Gastrocnemius medialis (tissue), 4 donors: ENCODE measurements around the gene FCER2. TPM values are rescaled to one million over a fixed set of nuclear protein-coding genes. Genes with fewer than 3 reads are reported as not detected.
A peak's percentile ranks its signal among the peaks of the same experiment; 100 is the strongest.

Experiments used
- ATAC-seq, 2 donors: fragments of 150-250 bp; one replicate each; pipeline ENCODE4 v1.9.1; 2016
- DNase-seq, 2 donors: peaks; one replicate each; pipeline ENCODE4 v3.0.0-alpha.2; 2019
- H3K27ac ChIP-seq, 4 donors: fragments of 200-600 bp; sonication (generic); 1 replicate in 1 of 4; 2 replicates in 3 of 4; pipeline ENCODE4 v1.5.1; 2016 to 2018; ENCODE audit warnings: mild to moderate bottlenecking in 2 of 4, moderate library complexity in 1 of 4
- H3K27me3 ChIP-seq, 3 donors: fragments of 200-600 bp; sonication (generic) in 2 of 3; 1 replicate in 1 of 3; 2 replicates in 2 of 3; pipeline versions ENCODE4 v1.5.1 to v1.6.0; 2016 to 2019; ENCODE audit warnings: mild to moderate bottlenecking in 1 of 3, moderate library complexity in 1 of 3
- H3K36me3 ChIP-seq, 2 donors: fragments of 200-600 bp; sonication (generic) in 1 of 2; one replicate each; pipeline ENCODE4 v1.5.1; 2017 to 2018
- H3K4me1 ChIP-seq, 2 donors: fragments of 200-600 bp; sonication (generic) in 1 of 2; one replicate each; pipeline ENCODE4 v1.5.1; 2016 to 2017; ENCODE audit warnings: mild to moderate bottlenecking in 2 of 2
- H3K4me3 ChIP-seq, 4 donors: fragments of 200-600 bp; sonication (generic) in 3 of 4; 1 replicate in 1 of 4; 2 replicates in 3 of 4; pipeline ENCODE4 v1.5.1; 2016 to 2019; ENCODE audit warnings: mild to moderate bottlenecking in 2 of 4
- H3K9me3 ChIP-seq, 3 donors: fragments of 200-600 bp; sonication (generic) in 2 of 3; 1 replicate in 1 of 3; 2 replicates in 2 of 3; pipeline ENCODE4 v1.5.1; 2016 to 2019
- POLR2A ChIP-seq, 2 donors: fragments of 450-650 bp; IDR thresholded peaks; one replicate each; pipeline ENCODE4 v1.6.1; 2017; ENCODE audit warnings: antibody characterized with exemption in 2 of 2, mild to moderate bottlenecking in 2 of 2, moderate library complexity in 2 of 2
- in situ Hi-C, 4 donors: fragments of 200-750 bp; cut with MboI; loops; one replicate each; pipeline versions ENCODE4 v1.15.0 to v1.8.0; 2017; ENCODE audit warnings: low sequenced_read_pairs in 4 of 4
- intact Hi-C: fragments of 100-400 bp; cut with DNase I; formaldehyde crosslinking; loops from one replicate; pipeline ENCODE4 v1.15.1; 2023; ENCODE audit warnings: low total_unique reads
- total RNA-seq, 4 donors: library from RNA; depleted of rRNA; stranded (reverse); fragments of >200 nt; gene quantifications; one replicate each; pipeline versions ENCODE4 v1.1.0 to v1.2.3, GENCODE V29; 2016
- TF ChIP-seq, protein P1 (sequence below), 5 experiments: fragments of 450-650 bp in 3 of 5; fragments of 200-600 bp in 2 of 5; sonication (generic) in 2 of 5; IDR thresholded peaks in 4 of 5; conservative IDR thresholded peaks in 1 of 5; 1 replicate in 4 of 5; 2 replicates in 1 of 5; pipeline ENCODE4 v1.5.1; 2016 to 2019; ENCODE audit warnings: antibody characterized with exemption in 5 of 5, mild to moderate bottlenecking in 3 of 5, moderate library complexity in 3 of 5

Gene FCER2
- total RNA-seq, 4 donors from 2014 or later: not detected

DNA sequence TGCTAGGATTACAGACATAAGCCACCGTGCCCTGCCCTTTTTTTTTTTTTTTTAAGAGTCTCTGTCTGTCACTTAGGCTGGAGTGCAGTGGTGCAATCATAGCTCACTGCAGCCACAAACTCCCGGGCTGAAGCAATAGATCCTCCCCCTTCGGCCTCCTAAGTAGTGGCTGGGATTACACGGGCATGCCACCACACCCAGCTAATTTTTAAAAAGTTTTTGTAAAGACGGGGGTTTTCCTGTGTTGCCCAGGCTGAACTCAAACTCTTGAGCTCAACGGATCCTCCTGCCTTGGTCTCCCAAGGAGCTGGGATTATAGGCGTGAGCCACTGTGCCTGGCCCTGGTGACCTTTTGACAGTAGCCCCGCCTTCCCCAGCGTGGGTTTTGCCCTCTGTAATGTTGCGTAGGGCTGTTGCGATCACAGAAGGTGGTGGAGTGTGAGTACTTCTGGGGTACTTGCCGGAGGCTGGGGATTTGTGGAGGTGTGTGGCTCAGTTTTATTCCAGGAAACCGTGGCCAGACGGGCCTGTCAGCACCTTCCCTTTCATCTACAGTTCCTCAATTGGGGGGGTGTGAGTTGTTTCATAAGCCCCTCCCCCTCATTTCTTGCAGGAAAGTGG lies 44.7 kb downstream of the FCER2 start:
- no peak for DNase-seq
- no peak overlapping the region for H3K4me3 ChIP-seq
- no peaks in the 10 kb centered on the region for H3K27me3 ChIP-seq
- intact Hi-C loops (no loop called here), in situ Hi-C loops (loop anchor here in 1 of 4 donors (10.0 kb wide), 1 partner anchor 148 kb away; no protein-coding TSS in a partner anchor)
- TF ChIP-seq POLR2A (IDR thresholded peaks at IDR 0.05): no peak
- TF ChIP-seq, protein P1, sequence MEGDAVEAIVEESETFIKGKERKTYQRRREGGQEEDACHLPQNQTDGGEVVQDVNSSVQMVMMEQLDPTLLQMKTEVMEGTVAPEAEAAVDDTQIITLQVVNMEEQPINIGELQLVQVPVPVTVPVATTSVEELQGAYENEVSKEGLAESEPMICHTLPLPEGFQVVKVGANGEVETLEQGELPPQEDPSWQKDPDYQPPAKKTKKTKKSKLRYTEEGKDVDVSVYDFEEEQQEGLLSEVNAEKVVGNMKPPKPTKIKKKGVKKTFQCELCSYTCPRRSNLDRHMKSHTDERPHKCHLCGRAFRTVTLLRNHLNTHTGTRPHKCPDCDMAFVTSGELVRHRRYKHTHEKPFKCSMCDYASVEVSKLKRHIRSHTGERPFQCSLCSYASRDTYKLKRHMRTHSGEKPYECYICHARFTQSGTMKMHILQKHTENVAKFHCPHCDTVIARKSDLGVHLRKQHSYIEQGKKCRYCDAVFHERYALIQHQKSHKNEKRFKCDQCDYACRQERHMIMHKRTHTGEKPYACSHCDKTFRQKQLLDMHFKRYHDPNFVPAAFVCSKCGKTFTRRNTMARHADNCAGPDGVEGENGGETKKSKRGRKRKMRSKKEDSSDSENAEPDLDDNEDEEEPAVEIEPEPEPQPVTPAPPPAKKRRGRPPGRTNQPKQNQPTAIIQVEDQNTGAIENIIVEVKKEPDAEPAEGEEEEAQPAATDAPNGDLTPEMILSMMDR (IDR thresholded peaks at IDR 0.05 in 4 of 5, conservative IDR thresholded peaks at IDR 0.05 in 1 of 5): no peak
- H3K36me3 ChIP-seq: no peaks in the 10 kb centered on the region
- H3K27ac ChIP-seq: no peak overlapping the region
- no peaks in the 10 kb centered on the region for H3K9me3 ChIP-seq
- peaks cover 0 to 3% of the 10 kb centered on the region in 2 donors for H3K4me1 ChIP-seq
- no peak for ATAC-seq

DNA sequence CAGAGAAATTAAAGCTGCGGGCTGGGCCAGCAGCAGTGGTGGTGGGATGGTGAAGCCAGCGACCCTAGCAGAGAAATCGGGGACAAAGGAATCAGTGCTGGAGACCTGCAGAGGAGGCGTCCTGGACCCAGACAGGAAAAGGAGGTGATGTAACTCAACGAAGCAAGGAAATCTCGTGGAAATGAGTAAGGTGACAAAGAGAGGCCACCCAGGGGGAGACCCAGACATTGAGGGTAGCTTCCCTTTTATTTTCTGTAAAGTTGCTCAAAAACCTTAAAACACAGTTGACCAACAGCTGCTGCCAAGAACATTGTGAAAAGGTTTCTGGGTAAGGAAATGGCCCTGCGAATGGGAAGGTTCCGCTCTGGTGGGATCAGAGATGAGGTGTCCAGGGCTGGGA lies 46.4 kb downstream of the FCER2 start:
- in situ Hi-C loops: loop anchor here in 1 of 4 donors (10.0 kb wide), 1 partner anchor 149 kb away; no protein-coding TSS in a partner anchor
- peaks cover 0 to 4% of the 10 kb centered on the region in 2 donors for H3K4me1 ChIP-seq
- no peaks in the 10 kb centered on the region for H3K27me3 ChIP-seq
- no peak for DNase-seq
- no peak overlapping the region for H3K27ac ChIP-seq
- H3K9me3 ChIP-seq: no peaks in the 10 kb centered on the region
- no peaks in the 10 kb centered on the region for H3K36me3 ChIP-seq
- ATAC-seq: no peak
- H3K4me3 ChIP-seq: no peak overlapping the region
- no peak for TF ChIP-seq POLR2A (IDR thresholded peaks at IDR 0.05)
- TF ChIP-seq, protein P1 (IDR thresholded peaks at IDR 0.05 in 4 of 5, conservative IDR thresholded peaks at IDR 0.05 in 1 of 5): no peak
- intact Hi-C loops: no loop called here

DNA sequence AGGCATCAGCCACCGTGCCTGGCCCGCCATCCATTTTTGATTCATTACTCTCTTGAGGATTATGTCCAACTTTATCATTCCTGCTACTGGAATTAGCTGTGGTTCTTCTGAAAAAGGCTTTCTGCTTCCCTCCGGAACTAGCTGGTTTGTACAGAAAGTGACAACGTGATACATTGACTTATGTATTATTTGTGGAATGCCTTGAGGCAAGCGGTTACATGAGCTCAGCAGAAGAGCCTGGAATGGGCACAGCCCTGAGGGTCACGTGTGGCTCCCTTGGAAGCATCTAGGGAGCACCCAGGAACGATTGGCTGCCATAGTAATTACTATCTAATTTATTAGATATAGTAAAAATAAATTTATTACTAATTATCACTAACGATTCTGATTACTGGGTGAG lies 47.5 kb downstream of the FCER2 start:
- H3K4me1 ChIP-seq: peaks cover 0 to 4% of the 10 kb centered on the region in 2 donors
- no peak for ATAC-seq
- intact Hi-C loops: no loop called here
- H3K4me3 ChIP-seq: no peak overlapping the region
- no peaks in the 10 kb centered on the region for H3K27me3 ChIP-seq
- H3K27ac ChIP-seq: no peak overlapping the region
- H3K9me3 ChIP-seq: no peaks in the 10 kb centered on the region
- in situ Hi-C loops: loop anchor here in 1 of 4 donors (10.0 kb wide), 1 partner anchor 150 kb away; no protein-coding TSS in a partner anchor
- DNase-seq: no peak
- TF ChIP-seq, protein P1 (IDR thresholded peaks at IDR 0.05 in 4 of 5, conservative IDR thresholded peaks at IDR 0.05 in 1 of 5): no peak
- no peak for TF ChIP-seq POLR2A (IDR thresholded peaks at IDR 0.05)
- H3K36me3 ChIP-seq: no peaks in the 10 kb centered on the region

DNA sequence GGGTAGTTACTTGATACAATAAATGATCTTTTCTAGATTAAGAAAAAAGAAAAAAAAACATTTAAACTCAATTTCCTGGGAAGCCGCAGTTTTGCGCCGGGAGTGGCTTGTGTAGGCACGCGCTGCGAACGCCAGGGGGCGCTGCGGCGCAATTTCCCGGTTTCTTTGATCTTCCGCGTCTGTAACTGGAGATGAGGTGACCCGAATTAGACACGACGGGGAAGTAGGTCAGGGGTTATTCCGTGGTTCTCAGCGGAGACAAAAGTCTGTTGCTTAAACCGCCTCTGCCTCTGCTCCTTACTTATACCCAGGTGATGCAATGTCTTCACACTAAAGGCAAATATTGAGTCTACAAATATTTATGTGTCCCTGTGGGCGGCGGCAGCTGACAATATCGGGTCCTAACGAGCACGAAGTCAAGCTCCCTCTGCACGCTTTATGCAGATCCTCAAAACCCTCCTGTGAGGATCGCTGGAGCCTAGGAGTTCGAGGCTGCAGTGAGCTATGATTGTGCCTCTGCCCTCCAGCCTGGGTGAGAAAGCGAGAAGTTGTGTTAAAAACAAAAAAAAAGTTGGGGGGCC lies 49.8 kb downstream of the FCER2 start:
- TF ChIP-seq, protein P1 (IDR thresholded peaks at IDR 0.05 in 4 of 5, conservative IDR thresholded peaks at IDR 0.05 in 1 of 5): peak; percentile 93 to 99 (median 98)
- no peak for TF ChIP-seq POLR2A (IDR thresholded peaks at IDR 0.05)
- intact Hi-C loops: loop anchor here (1.0 kb wide), 2 partner anchors 23 to 28 kb away; partner anchors contain the start of genes PET100, TRAPPC5 and XAB2
- DNase-seq (peak; percentile 74 to 88), ATAC-seq (peak; percentile 100)
- Histone ChIP-seq H3K27ac (peak overlapping the region; percentile 50 to 84 (median 70)), H3K4me3 (peak overlapping the region in 2 of 4 donors; percentile 15 to 34), H3K36me3 (no peaks in the 10 kb centered on the region), H3K4me1 (peaks cover 0 to 4% of the 10 kb centered on the region in 2 donors), H3K27me3 (no peaks in the 10 kb centered on the region), H3K9me3 (no peaks in the 10 kb centered on the region)
- in situ Hi-C loops: loop anchor here in 1 of 4 donors (10.0 kb wide), 1 partner anchor 153 kb away; no protein-coding TSS in a partner anchor
